Activated CD8-positive, alpha-beta T cell treated with anti-CD3 and anti-CD28 coated beads for 36 hours (primary cell): Measurements from ENCODE around the gene CRELD1. TPM values are rescaled to one million over a fixed set of nuclear protein-coding genes. Genes with fewer than 3 reads are reported as not detected.
"Not testable (repeated sequence)": the region's sequence is repeated elsewhere in the genome, so short reads cannot be mapped to it uniquely, and the experiment has no call there.

ENCODE experiments used
- ATAC-seq: fragments of 200-7000 bp; cut with Tn5 transposase; one replicate; pipeline ENCODE4 v1.10.0; 2021; ENCODE audit warnings: mild to moderate bottlenecking, moderate library complexity
- CTCF ChIA-PET: fragments of 350-600 bp; sonication (Branson Sonifier 250); formaldehyde crosslinking; loops from one replicate; lab custom pipeline; 2021; ENCODE audit warnings: antibody characterized with exemption; lab: Charles Lee
- POLR2A ChIA-PET: fragments of 350-600 bp; sonication (Branson Sonifier 250); formaldehyde crosslinking; loops from one replicate; lab custom pipeline; 2021; ENCODE audit warnings: antibody characterized with exemption; lab: Charles Lee
- DNase-seq: peaks from one replicate; pipeline ENCODE4 v3.0.0-alpha.2; 2020
- H3K27ac Mint-ChIP-seq: one replicate; pipeline ENCODE4 v1.8.0; 2021; ENCODE audit warnings: mild to moderate bottlenecking, mixed read lengths
- H3K27me3 Mint-ChIP-seq: one replicate; pipeline ENCODE4 v1.8.0; 2021; ENCODE audit warnings: mixed read lengths
- H3K36me3 Mint-ChIP-seq: one replicate; pipeline ENCODE4 v1.8.0; 2021; ENCODE audit warnings: low read depth, mixed read lengths
- H3K4me1 Mint-ChIP-seq: one replicate; pipeline ENCODE4 v1.8.0; 2021; ENCODE audit warnings: low read depth, mixed read lengths
- H3K4me3 Mint-ChIP-seq: one replicate; pipeline ENCODE4 v1.8.0; 2021; ENCODE audit warnings: mild to moderate bottlenecking, moderate library complexity, mixed read lengths
- H3K9me3 Mint-ChIP-seq: one replicate; pipeline ENCODE4 v1.8.0; 2021; ENCODE audit warnings: mixed read lengths
- CTCF ChIP-seq: fragments of 200-600 bp; IDR thresholded peaks from one replicate; pipeline ENCODE4 v1.8.0; 2022; ENCODE audit warnings: antibody characterized with exemption, mild to moderate bottlenecking
- intact Hi-C: fragments of 100-400 bp; cut with micrococcal nuclease; formaldehyde crosslinking; loops from one replicate; pipeline ENCODE4 v1.10.0; 2022
- total RNA-seq, 2 experiments: library from RNA; stranded (reverse); gene quantifications; one replicate each; pipeline ENCODE4 v1.2.3, GENCODE V29; 2021

CRELD1 gene
- total RNA-seq, 2 experiments from 2014 or later, result 9.4 to 13.0 TPM

DNA sequence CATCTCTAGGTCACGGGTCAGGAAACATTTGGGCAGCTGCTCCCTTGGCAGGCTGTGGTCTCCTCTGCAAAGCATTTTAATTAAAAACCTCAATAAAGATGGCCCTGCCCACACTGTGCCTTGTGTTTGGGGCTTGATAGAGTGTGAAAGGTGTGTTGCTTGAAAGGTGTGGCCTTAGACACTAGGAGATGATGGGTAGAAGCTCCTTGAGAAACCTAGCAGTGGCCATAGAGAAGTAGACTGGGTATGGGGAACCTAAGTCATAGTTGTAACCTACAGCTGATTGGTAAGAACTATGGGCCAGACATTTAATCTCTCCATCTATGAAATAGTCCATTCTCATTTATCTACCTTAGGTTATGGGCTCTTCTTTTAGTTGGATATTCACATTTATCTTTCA, 39.9 kb upstream of the CRELD1 start:
- ChIA-PET POLR2A (interaction anchor here (0.7 to 7.7 kb wide), 6 partner anchors 9 to 111 kb away, joined by 3 to 57 read pairs (median 5); partner anchors contain the start of genes CRELD1 and IL17RE), CTCF (interaction anchor here (0.7 to 4.3 kb wide), 4 partner anchors 9 to 67 kb away, joined by 4 to 25 read pairs (median 5); partner anchors contain the start of genes CRELD1 and IL17RE)
- H3K4me1 Mint-ChIP-seq, result peaks cover 39% of the 10 kb centered on the region
- no peak overlapping the region for H3K4me3 Mint-ChIP-seq
- no peak for TF ChIP-seq CTCF
- H3K9me3 Mint-ChIP-seq, result peaks cover 5% of the 10 kb centered on the region
- ATAC-seq, result no peak
- intact Hi-C loops, result no loop called here
- peak; percentile 0 for DNase-seq
- peaks cover 42% of the 10 kb centered on the region for H3K36me3 Mint-ChIP-seq
- H3K27me3 Mint-ChIP-seq, result no peaks in the 10 kb centered on the region
- peak overlapping the region; percentile 44 for H3K27ac Mint-ChIP-seq

- POLR2A ChIA-PET, result interaction anchor here (7.7 kb wide), 1 partner anchor 37 kb away, joined by 57 read pairs; the partner anchor contains the start of gene CRELD1
- H3K9me3 Mint-ChIP-seq, H3K27me3 Mint-ChIP-seq, H3K4me3 Mint-ChIP-seq, ATAC-seq, intact Hi-C loops, DNase-seq: not testable (repeated sequence)
- Mint-ChIP-seq H3K27ac (peak overlapping the region; percentile 17), H3K4me1 (peaks cover 43% of the 10 kb centered on the region), H3K36me3 (peaks cover 38% of the 10 kb centered on the region)
- CTCF ChIA-PET, result interaction anchor here (4.3 kb wide), 1 partner anchor 36 kb away, joined by 25 read pairs; the partner anchor contains the start of gene CRELD1
These were observed 37.9 kb upstream of the CRELD1 start for GRCh38 chr3:9895715-9896114.

- ATAC-seq, H3K27me3 Mint-ChIP-seq, intact Hi-C loops, H3K4me3 Mint-ChIP-seq, DNase-seq, H3K9me3 Mint-ChIP-seq: not testable (repeated sequence)
- Mint-ChIP-seq H3K36me3 (peaks cover 31% of the 10 kb centered on the region), H3K27ac (peak overlapping the region; percentile 11), H3K4me1 (peaks cover 49% of the 10 kb centered on the region)
- ChIA-PET POLR2A (interaction anchor here (1.0 to 7.7 kb wide), 2 partner anchors 11 to 36 kb away, joined by 3 to 57 read pairs; partner anchors contain the start of gene CRELD1), CTCF (interaction anchor here (1.3 to 4.3 kb wide), 2 partner anchors 35 to 36 kb away, joined by 4 to 25 read pairs; partner anchors contain the start of gene CRELD1)
These were observed 36.8 kb upstream of the CRELD1 start for GRCh38 chr3:9896755-9897407.

- ATAC-seq (no peak), DNase-seq (no peak)
- no peaks in the 10 kb centered on the region for H3K27me3 Mint-ChIP-seq
- POLR2A ChIA-PET, result interaction anchor here (0.8 to 7.7 kb wide), 4 partner anchors 10 to 35 kb away, joined by 3 to 57 read pairs (median 4); partner anchors contain the start of gene CRELD1
- peaks cover 25% of the 10 kb centered on the region for H3K36me3 Mint-ChIP-seq
- no peak for TF ChIP-seq CTCF
- intact Hi-C loops, result no loop called here
- CTCF ChIA-PET, result interaction anchor here (0.9 to 1.3 kb wide), 2 partner anchors 16 to 35 kb away, joined by 3 to 4 read pairs; no protein-coding TSS in a partner anchor
- peak overlapping the region; percentile 47 for H3K27ac Mint-ChIP-seq
- H3K4me3 Mint-ChIP-seq, result no peak overlapping the region
- peaks cover 5% of the 10 kb centered on the region for H3K9me3 Mint-ChIP-seq
- peaks cover 51% of the 10 kb centered on the region for H3K4me1 Mint-ChIP-seq
These were observed 35.9 kb upstream of the CRELD1 start for GRCh38 chr3:9897408-9898372.

DNA sequence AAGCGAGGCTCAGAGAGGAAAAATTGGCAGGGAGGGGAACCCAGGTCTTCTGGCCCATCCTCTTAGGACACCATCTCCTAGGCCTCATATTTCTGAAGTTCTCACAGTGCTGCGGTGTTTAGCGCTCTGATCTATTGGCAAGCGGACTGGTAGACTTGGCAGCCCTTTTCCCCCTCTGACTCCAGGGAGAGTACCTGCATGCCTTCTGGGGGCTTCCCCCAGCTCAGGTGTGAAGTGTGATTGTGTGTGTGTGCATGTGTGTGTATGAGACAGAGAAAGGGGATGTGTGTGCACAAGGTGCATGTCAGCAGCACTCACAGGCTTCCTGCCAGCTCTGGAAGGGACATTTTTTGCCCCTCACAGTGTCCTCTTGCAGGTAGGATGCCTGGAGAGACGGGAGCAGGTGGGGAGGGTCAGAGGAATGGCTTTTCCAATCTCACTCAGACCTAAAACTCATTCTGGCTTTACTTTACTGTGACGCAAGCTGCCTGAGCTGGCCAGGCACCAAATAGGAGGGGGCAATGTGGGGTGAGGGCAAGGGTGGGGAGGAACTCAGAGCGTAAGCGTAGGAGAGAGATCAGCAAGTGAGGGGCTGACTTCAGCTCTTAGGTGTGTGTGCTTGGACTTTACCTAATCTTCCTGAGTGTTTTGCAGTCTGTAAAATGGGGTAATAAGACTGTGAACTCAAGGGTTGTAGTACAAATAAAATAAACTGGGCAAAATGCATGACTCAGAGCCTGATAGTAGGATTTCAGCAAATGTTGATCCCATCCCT, 35.0 kb upstream of the CRELD1 start:
- peak overlapping the region; percentile 47 for H3K27ac Mint-ChIP-seq
- TF ChIP-seq CTCF, result no peak
- POLR2A ChIA-PET, result interaction anchor here (1.0 kb wide), 1 partner anchor 11 kb away, joined by 4 read pairs; no protein-coding TSS in a partner anchor
- H3K4me3 Mint-ChIP-seq, result no peak overlapping the region
- DNase-seq, result peak; percentile 17
- peaks cover 3% of the 10 kb centered on the region for H3K9me3 Mint-ChIP-seq
- CTCF ChIA-PET, result no interaction called here
- peaks cover 54% of the 10 kb centered on the region for H3K4me1 Mint-ChIP-seq
- peaks cover 15% of the 10 kb centered on the region for H3K36me3 Mint-ChIP-seq
- no peak for ATAC-seq
- no peaks in the 10 kb centered on the region for H3K27me3 Mint-ChIP-seq
- intact Hi-C loops, result no loop called here
